Activated naive CD8-positive, alpha-beta T cell treated with anti-CD3 and anti-CD28 coated beads, Interleukin-2, amount 10 ng/mL, durations not matched to agents 7 days and 5 days (primary cell): Measurements from ENCODE around the gene CALD1. TPM values are rescaled to one million over a fixed set of nuclear protein-coding genes. Genes with fewer than 3 reads are reported as not detected.
A peak's percentile ranks its signal among the peaks of the same experiment; 100 is the strongest.

Experiments
- ATAC-seq: fragments of 150-1000 bp; cut with Tn5 transposase; one replicate; pipeline ENCODE4 v1.10.0; 2021; ENCODE audit warnings: low read depth, moderate library complexity
- POLR2A ChIA-PET: fragments of 350-600 bp; sonication (Branson Sonifier 250); formaldehyde crosslinking; loops from one replicate; lab custom pipeline; 2021; ENCODE audit warnings: antibody characterized with exemption; lab: Charles Lee
- DNase-seq: peaks from one replicate; pipeline ENCODE4 v3.0.0; 2021
- H3K27ac Mint-ChIP-seq: one replicate; pipeline ENCODE4 v1.8.0; 2022; ENCODE audit warnings: mild to moderate bottlenecking, mixed read lengths
- H3K27me3 Mint-ChIP-seq: one replicate; pipeline ENCODE4 v1.8.0; 2022; ENCODE audit warnings: mild to moderate bottlenecking, moderate library complexity, mixed read lengths
- H3K36me3 Mint-ChIP-seq: one replicate; pipeline ENCODE4 v1.8.0; 2021; ENCODE audit warnings: mild to moderate bottlenecking, mixed read lengths
- H3K4me1 Mint-ChIP-seq: one replicate; pipeline ENCODE4 v1.8.0; 2021; ENCODE audit warnings: mixed read lengths
- H3K4me3 Mint-ChIP-seq: one replicate; pipeline ENCODE4 v1.8.0; 2022; ENCODE audit warnings: mild to moderate bottlenecking, moderate library complexity, mixed read lengths
- H3K9me3 Mint-ChIP-seq: one replicate; pipeline ENCODE4 v1.8.0; 2021; ENCODE audit warnings: mixed read lengths
- total RNA-seq, 2 experiments: library from RNA; stranded (reverse); gene quantifications; one replicate each; pipeline ENCODE4 v1.2.3, GENCODE V29; 2021

The CALD1 gene
- total RNA-seq, 2 experiments from 2014 or later = not detected

DNA sequence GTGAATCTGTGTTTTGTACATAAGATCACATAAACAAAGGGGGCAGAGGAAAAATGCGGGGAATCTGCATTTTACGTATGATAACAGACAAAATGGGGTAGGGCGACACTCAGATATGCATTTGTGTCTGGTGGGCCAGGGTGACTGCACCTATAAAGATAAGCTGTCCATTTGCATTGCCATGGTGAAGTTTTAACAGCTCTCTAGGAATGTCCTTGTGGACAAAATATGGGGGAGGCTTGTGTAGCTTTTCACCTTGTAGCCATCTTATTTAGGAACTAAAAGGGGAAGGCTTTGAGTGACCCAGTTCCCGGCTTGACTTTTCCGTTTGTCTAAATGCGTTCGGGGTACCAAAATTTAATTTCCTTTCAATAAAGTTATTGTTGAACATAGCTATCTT, 114.5 kb downstream of the CALD1 start:
- no peak for ATAC-seq
- peaks cover 10% of the 10 kb centered on the region for H3K9me3 Mint-ChIP-seq
- POLR2A ChIA-PET = no interaction called here

DNA sequence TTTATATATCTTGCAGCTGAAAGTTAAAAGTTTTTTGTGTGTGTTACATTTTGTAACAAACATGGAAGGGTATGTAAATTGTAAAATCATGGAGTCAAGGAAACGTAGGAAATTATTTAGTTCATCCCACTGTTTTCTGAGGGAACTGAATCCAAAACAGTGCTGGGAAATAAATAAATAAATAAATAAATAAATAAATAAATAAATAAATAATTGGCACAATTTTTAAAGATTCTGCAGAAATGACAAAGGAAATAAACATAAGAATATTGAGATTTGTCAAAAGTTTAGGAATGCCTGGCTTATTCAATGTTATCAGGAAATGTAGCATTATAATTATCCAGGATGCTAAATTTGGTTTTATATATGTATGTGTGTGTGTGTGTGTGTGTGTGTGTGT, 115.5 kb downstream of the CALD1 start:
- no peak overlapping the region for H3K4me3 Mint-ChIP-seq
- peaks cover 10% of the 10 kb centered on the region for H3K9me3 Mint-ChIP-seq
- DNase-seq (no peak), ATAC-seq (no peak)
- H3K36me3 Mint-ChIP-seq = peaks cover 4% of the 10 kb centered on the region
- no peak overlapping the region for H3K27ac Mint-ChIP-seq
- H3K27me3 Mint-ChIP-seq = peaks cover 16% of the 10 kb centered on the region
- POLR2A ChIA-PET = no interaction called here
- H3K4me1 Mint-ChIP-seq = peaks cover 2% of the 10 kb centered on the region

More for the DNA sequence above, 114.5 kb downstream of the CALD1 start:
- no peak for DNase-seq
- H3K4me3 Mint-ChIP-seq = no peak overlapping the region
- peaks cover 2% of the 10 kb centered on the region for H3K4me1 Mint-ChIP-seq
- peaks cover 4% of the 10 kb centered on the region for H3K36me3 Mint-ChIP-seq
- peaks cover 16% of the 10 kb centered on the region for H3K27me3 Mint-ChIP-seq
- H3K27ac Mint-ChIP-seq = no peak overlapping the region

DNA sequence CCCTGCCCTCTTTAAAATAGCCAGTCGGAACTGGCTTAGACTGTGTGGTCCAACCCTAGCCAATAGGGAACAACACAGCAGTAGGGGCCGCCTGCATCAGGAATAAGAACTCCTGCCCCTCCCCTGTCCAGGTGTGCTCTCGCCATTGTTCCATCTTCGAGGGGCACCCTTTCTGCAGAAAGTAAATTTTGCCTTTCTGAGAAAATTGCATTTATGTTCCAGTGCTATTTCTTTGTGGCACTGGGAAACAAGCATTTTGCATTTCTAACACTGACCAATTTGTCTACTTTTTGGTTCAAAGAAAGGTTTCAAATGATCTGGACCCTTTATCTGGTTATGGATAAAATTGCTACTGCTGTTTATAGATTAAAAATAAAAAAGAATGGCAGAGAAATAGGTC, 116.6 kb downstream of the CALD1 start:
- H3K27ac Mint-ChIP-seq = peak overlapping the region; percentile 36
- H3K27me3 Mint-ChIP-seq = peaks cover 15% of the 10 kb centered on the region
- peaks cover 5% of the 10 kb centered on the region for H3K4me1 Mint-ChIP-seq
- ATAC-seq (no peak), DNase-seq (no peak)
- POLR2A ChIA-PET = no interaction called here
- H3K36me3 Mint-ChIP-seq = peaks cover 4% of the 10 kb centered on the region
- H3K9me3 Mint-ChIP-seq = peaks cover 10% of the 10 kb centered on the region
- H3K4me3 Mint-ChIP-seq = no peak overlapping the region

DNA sequence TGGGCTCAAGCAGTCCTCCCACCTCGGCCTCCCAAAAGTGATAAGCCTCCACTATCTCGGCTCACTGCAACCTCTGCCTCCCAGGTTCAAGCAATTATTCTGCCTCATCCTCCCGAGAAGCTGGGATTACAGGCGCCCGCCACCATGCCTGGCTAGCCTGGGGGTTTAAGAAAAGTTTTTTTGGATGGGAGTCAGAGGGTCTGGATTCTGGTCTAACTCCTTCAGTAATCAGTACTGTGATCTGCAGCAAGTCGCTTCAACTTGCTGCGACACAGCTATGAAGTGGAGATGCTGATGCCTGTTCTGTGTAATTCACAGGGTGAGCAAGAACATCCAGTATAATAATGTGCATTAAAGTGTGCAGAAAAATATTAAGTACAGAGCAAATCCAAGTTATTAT, 118.5 kb downstream of the CALD1 start:
- ATAC-seq (no peak), DNase-seq (no peak)
- peaks cover 6% of the 10 kb centered on the region for H3K4me1 Mint-ChIP-seq
- POLR2A ChIA-PET = no interaction called here
- no peak overlapping the region for H3K27ac Mint-ChIP-seq
- no peak overlapping the region for H3K4me3 Mint-ChIP-seq
- H3K36me3 Mint-ChIP-seq = peaks cover 4% of the 10 kb centered on the region
- H3K9me3 Mint-ChIP-seq = peaks cover 10% of the 10 kb centered on the region
- peaks cover 6% of the 10 kb centered on the region for H3K27me3 Mint-ChIP-seq

DNA sequence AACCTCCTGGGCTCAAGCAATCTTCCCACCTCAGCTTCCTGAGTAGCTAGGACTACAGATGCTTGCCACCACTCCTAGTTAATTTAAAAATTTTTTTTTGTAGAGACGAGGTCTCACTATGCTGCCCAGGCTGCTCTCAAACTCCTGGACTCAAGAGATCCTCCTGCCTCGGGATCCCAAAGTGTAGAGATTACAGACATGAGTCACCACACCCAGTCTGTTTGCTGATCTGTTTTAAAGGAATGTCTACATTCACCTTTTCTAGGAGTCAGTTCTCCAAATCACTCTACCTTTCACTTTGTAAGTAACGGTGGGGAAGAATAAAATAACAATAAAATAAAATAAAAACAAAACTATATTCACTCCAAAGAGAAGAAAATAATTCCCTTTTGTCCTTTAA, 120.3 kb downstream of the CALD1 start:
- Mint-ChIP-seq H3K9me3 (peaks cover 9% of the 10 kb centered on the region), H3K27ac (no peak overlapping the region), H3K36me3 (peaks cover 4% of the 10 kb centered on the region), H3K4me1 (peaks cover 6% of the 10 kb centered on the region), H3K27me3 (no peaks in the 10 kb centered on the region), H3K4me3 (no peak overlapping the region)
- ATAC-seq (no peak), DNase-seq (no peak)
- POLR2A ChIA-PET = no interaction called here

DNA sequence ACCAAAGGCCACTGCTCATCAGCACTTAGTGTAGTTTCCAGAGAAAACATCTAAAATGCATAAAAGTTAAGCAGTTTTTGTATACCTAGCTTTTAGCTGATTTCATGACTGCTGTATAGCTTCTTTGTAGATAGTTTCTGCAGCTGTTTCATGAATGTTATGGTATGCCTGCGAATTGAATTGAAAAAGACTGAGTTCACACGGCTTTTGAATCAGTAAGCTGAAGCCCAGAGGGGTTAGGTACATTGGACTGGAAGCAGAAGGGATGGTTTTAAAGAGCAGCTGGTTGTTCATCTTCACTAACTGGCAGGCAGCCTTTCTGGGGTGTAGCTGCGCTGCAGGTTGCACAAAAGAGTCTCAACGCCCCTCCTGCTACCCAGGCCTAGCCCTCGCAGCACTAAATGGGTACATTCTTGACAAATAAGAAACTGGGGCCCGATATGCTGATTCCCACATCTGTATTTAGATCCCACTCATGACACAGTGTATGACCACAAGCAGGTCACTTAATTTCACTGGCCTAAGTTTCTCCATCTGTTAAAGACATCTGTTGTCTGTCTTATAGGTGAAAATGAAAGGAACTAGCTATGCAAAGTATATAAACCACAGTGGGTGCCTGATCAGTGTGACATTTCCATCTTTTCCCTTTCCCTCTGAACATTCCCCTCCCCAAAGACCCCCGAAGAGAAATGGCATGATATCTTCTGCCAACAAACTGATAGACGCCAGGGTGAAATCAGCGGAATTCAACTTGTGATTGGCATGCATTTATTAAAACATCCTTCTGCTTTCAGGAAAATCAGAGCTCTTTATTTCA, 120.9 kb downstream of the CALD1 start:
- Mint-ChIP-seq H3K27ac (no peak overlapping the region), H3K27me3 (no peaks in the 10 kb centered on the region), H3K4me3 (no peak overlapping the region), H3K4me1 (peaks cover 6% of the 10 kb centered on the region), H3K9me3 (peaks cover 9% of the 10 kb centered on the region), H3K36me3 (peaks cover 4% of the 10 kb centered on the region)
- DNase-seq = no peak
- POLR2A ChIA-PET = no interaction called here
- ATAC-seq = no peak

DNA sequence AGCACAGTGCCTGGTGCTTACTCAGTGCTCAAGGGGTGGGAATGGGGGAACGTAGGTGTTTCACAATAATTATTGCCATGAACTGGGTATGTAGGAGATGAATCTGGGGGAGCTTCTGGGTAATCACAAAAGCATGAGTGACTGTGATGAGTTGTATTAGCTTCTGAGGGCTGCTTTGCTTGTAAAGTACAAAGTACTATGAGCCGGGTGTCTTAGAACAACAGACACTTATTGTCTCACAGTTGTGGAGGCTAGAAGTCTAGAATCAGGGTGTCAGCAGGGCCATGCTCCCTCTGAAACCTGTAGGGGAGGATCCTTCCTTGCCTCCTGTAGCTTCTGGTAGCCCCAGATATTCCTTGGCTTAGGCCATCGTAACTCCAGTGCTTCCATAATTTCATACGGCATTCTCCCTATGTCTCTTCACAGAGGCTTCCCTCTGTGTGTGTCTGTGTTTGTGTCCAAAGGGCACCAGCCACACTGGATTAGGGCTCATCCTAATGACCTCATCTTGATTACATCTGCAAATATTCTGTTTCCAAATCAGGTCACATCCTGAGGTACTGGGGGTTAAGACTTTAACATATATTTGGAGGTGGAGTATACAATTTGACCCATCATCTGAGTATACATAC, 122.1 kb downstream of the CALD1 start:
- ATAC-seq (no peak), DNase-seq (no peak)
- Mint-ChIP-seq H3K27me3 (no peaks in the 10 kb centered on the region), H3K9me3 (peaks cover 3% of the 10 kb centered on the region), H3K4me1 (peaks cover 6% of the 10 kb centered on the region), H3K27ac (no peak overlapping the region), H3K4me3 (no peak overlapping the region), H3K36me3 (no peaks in the 10 kb centered on the region)
- POLR2A ChIA-PET = interaction anchor here (0.7 kb wide), 1 partner anchor 10 kb away, joined by 3 read pairs; no protein-coding TSS in a partner anchor

DNA sequence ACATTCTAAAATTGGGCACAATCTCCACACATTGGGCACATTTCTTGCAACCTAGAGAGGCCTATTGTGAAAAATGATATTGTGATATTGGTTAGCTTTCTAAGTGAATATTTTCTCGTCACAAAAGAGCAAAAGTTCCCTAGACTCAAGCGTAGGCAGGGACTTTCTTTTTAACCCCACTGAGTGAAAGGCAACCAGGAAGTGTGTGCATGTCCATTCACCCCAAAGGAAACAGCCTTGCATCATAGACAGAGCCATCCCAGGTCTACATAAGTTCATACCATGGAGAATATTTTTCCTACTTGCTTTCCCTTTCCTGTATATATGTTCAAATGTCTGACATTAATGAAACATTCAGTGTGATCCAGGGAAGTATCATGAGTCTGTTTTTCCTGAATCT, 122.6 kb downstream of the CALD1 start:
- DNase-seq = no peak
- Mint-ChIP-seq H3K4me3 (no peak overlapping the region), H3K9me3 (peaks cover 1% of the 10 kb centered on the region), H3K4me1 (peaks cover 6% of the 10 kb centered on the region), H3K27ac (no peak overlapping the region), H3K36me3 (no peaks in the 10 kb centered on the region), H3K27me3 (no peaks in the 10 kb centered on the region)
- POLR2A ChIA-PET = no interaction called here
- no peak for ATAC-seq

DNA sequence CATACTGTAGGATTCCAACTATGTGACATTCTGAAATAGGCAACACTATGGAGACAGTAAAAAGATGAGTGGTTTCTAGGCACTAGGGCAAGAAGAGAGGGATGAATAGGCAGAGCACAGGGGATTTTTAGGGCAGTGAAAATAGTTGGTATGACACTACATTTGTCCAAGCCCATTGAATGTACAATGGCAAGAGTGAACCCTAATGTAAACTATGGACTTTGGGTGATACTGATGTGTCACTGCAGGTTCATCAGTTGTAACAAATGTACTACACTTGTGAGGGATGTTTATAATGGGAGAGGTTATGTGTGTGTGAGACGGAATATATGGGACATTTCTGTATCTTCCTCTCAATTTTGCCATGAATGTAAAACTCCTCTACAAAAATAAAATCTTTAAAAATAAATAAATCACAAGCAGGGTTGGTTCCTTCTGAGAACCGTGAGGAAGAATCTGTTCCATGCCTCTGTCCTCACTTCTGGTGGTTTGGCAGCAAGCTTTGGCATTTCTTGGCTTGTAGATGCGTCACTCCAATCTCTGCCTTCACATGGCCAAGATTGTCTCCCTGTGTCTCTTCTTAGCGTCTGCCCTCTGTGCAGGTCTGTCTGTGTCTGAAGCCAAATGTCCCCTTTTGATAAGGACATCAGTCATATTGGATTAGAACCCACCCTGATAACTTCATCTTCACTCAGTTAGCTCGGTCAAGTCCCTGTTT, 123.8 kb downstream of the CALD1 start:
- Mint-ChIP-seq H3K4me3 (no peak overlapping the region), H3K9me3 (peaks cover 1% of the 10 kb centered on the region), H3K4me1 (peaks cover 7% of the 10 kb centered on the region), H3K36me3 (no peaks in the 10 kb centered on the region), H3K27me3 (no peaks in the 10 kb centered on the region), H3K27ac (no peak overlapping the region)
- ATAC-seq = no peak
- no peak for DNase-seq
- POLR2A ChIA-PET = no interaction called here

DNA sequence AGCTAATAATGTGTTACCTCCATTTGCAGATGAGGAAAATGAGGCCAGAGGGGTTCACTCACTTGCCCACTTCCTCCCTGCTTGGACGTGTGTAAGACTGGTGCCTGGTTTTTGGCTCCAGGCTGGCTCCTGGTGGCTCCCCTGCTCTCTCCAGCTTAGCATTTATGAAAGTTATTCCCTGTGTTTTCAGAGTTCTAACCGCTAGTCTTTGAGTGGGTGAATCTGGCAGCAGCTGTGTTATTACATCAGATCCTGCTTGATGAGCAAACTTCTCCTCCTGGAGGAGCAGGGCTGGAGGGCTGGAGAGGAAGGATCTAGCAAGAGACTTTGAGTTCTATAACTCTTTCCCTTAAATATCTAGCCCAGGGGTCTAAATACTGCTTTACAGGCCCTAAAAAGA, 125.9 kb downstream of the CALD1 start:
- Mint-ChIP-seq H3K27me3 (no peaks in the 10 kb centered on the region), H3K9me3 (peaks cover 1% of the 10 kb centered on the region), H3K4me1 (peaks cover 7% of the 10 kb centered on the region), H3K27ac (no peak overlapping the region), H3K4me3 (no peak overlapping the region), H3K36me3 (no peaks in the 10 kb centered on the region)
- ATAC-seq (no peak), DNase-seq (no peak)
- POLR2A ChIA-PET = no interaction called here

DNA sequence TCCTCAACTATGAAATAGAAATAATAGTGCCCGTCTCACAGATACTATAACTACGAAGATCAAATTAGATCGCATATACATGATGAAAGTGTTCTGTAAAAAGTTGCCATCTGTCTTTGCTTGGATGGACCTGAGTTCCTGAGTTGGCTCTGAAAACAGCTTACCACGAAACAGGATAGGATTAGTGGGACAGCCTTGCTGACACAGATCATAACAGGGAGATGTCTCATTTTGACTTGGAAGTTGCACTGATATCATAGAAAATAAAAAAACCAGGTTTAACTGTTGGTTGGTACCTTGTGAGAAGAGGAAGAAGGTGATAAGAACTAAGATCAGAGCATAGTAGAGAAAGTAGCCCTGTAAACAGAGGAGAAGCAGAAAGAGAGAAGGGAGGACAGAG, 127.6 kb downstream of the CALD1 start:
- peaks cover 10% of the 10 kb centered on the region for H3K4me1 Mint-ChIP-seq
- no peaks in the 10 kb centered on the region for H3K27me3 Mint-ChIP-seq
- POLR2A ChIA-PET = no interaction called here

DNA sequence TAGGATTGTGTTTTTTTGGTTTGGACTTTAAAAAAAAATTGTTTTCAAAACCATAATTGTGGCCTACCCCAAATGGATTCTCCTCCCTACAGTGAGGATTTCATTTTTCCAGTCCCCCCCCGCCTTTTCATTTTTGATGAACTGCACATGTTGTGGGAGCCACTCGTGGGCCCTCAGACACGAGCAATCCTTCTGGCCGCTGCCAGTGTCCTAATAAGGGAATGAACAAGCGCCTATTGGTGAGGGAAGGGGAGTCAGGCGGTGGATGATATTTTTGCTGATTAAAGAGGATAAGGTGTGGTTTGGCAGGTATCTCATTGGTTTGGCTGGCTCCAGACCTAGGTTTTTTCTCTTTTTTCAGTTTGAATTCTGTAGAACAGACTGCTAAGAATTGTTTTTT, 128.2 kb downstream of the CALD1 start:
- H3K27ac Mint-ChIP-seq = no peak overlapping the region
- DNase-seq (no peak), ATAC-seq (no peak)
- H3K27me3 Mint-ChIP-seq = no peaks in the 10 kb centered on the region
- H3K36me3 Mint-ChIP-seq = peaks cover 2% of the 10 kb centered on the region
- no peak overlapping the region for H3K4me3 Mint-ChIP-seq
- H3K4me1 Mint-ChIP-seq = peaks cover 8% of the 10 kb centered on the region
- POLR2A ChIA-PET = no interaction called here
- peaks cover 1% of the 10 kb centered on the region for H3K9me3 Mint-ChIP-seq

More for the DNA sequence above, 127.6 kb downstream of the CALD1 start:
- Mint-ChIP-seq H3K9me3 (peaks cover 1% of the 10 kb centered on the region), H3K4me3 (no peak overlapping the region), H3K27ac (no peak overlapping the region), H3K36me3 (peaks cover under 1% of the 10 kb centered on the region)
- DNase-seq = no peak
- ATAC-seq = no peak

DNA sequence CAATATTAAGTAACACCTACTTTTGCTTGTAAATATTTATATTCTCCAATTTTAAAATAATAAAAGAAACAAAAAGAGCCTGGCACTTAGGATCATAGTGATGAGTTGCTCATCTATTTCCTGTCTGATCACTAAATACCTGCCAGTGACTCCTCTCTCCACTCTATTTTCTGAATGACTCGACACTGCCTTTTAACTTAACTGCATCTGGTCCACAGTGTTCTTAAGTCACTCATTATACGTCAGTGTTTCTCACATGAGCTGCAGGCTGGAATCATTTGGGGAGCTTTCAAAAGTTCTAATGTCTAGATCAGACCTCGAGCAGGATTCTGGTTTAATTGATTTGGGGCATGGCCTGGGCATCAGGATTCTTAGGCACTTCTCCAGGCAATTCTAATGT, 128.9 kb downstream of the CALD1 start:
- Mint-ChIP-seq H3K4me1 (peaks cover 8% of the 10 kb centered on the region), H3K9me3 (no peaks in the 10 kb centered on the region), H3K27me3 (no peaks in the 10 kb centered on the region), H3K36me3 (peaks cover 2% of the 10 kb centered on the region), H3K4me3 (no peak overlapping the region), H3K27ac (no peak overlapping the region)
- ATAC-seq = no peak
- POLR2A ChIA-PET = no interaction called here
- no peak for DNase-seq
